ENCODE data around the gene TBK1.

GRCh38 chr12:64532734-64533351 lies 80.9 kb downstream of the TBK1 start:
- TF ChIP-seq CREB5 (CRISPR knock-in tag; IDR thresholded peaks at IDR 0.05; ENCODE audit: low read depth) (no peak), RARB (CRISPR knock-in tag; IDR thresholded peaks at IDR 0.05) (no peak), ZFP30 (CRISPR knock-in tag; IDR thresholded peaks at IDR 0.05) (no peak), ZNF70 (CRISPR knock-in tag; IDR thresholded peaks at IDR 0.05) (no peak), ESRRG (CRISPR knock-in tag; IDR thresholded peaks at IDR 0.05) (no peak), POU6F1 (CRISPR knock-in tag; IDR thresholded peaks at IDR 0.05; ENCODE audit: borderline replicate concordance, low read depth) (no peak), BACH2 (CRISPR knock-in tag; IDR thresholded peaks at IDR 0.05; ENCODE audit: borderline replicate concordance) (no peak), ISL1 (CRISPR knock-in tag; IDR thresholded peaks at IDR 0.05) (no peak), ZFP3 (CRISPR knock-in tag; IDR thresholded peaks at IDR 0.05) (no peak), TSHZ2 (CRISPR knock-in tag; IDR thresholded peaks at IDR 0.05) (no peak)
